Progenitor cell of endocrine pancreas (in vitro differentiated cells): ENCODE data around the gene LIN7C. TPM values are rescaled to one million over a fixed set of nuclear protein-coding genes. Genes with fewer than 3 reads are reported as not detected.

Experiments used
- DNase-seq: peaks from one replicate; pipeline ENCODE4 v3.0.0; 2021; ENCODE audit warnings: low spot score; ENCODE audit not compliant: unreplicated experiment
- H3K27ac Mint-ChIP-seq: 2 replicates; pipeline ENCODE4 v1.8.0; 2021; ENCODE audit warnings: mild to moderate bottlenecking, moderate library complexity, mixed read lengths
- H3K27me3 Mint-ChIP-seq: 2 replicates; pipeline ENCODE4 v1.8.0; 2021; ENCODE audit warnings: mixed read lengths
- H3K36me3 Mint-ChIP-seq: 2 replicates; pipeline ENCODE4 v1.8.0; 2022; ENCODE audit warnings: mixed read lengths; ENCODE audit not compliant: insufficient read depth
- H3K4me1 Mint-ChIP-seq: 2 replicates; pipeline ENCODE4 v1.8.0; 2021; ENCODE audit warnings: low read depth, mixed read lengths
- H3K4me3 Mint-ChIP-seq: 2 replicates; pipeline ENCODE4 v1.8.0; 2021; ENCODE audit warnings: low read depth, mild to moderate bottlenecking, moderate library complexity, mixed read lengths
- H3K9me3 Mint-ChIP-seq: 2 replicates; pipeline ENCODE4 v1.8.0; 2021; ENCODE audit warnings: low read depth, mixed read lengths
- CTCF ChIP-seq: fragments of 200-600 bp; sonication (generic); IDR thresholded peaks from one replicate; pipeline ENCODE4 v1.5.0; 2021; ENCODE audit warnings: antibody characterized with exemption, mild to moderate bottlenecking; ENCODE audit not compliant: unreplicated experiment
- total RNA-seq: library from RNA; stranded (reverse); gene quantifications from 2 replicates; pipeline ENCODE4 v1.2.1, GENCODE V29; 2021

The LIN7C gene
- total RNA-seq, 1 donor from 2014 or later: 38.2 TPM

GRCh38 chr11:27471589-27472397, 34.8 kb downstream of the LIN7C start:
- H3K36me3 Mint-ChIP-seq: peaks cover 3% of the 10 kb centered on the region
- peaks cover 36% of the 10 kb centered on the region for H3K4me1 Mint-ChIP-seq
- H3K4me3 Mint-ChIP-seq: peak overlapping the region; percentile 99
- no peaks in the 10 kb centered on the region for H3K9me3 Mint-ChIP-seq
- H3K27me3 Mint-ChIP-seq: no peaks in the 10 kb centered on the region
- DNase-seq: peak; percentile 41
- no peak for TF ChIP-seq CTCF
- H3K27ac Mint-ChIP-seq: peak overlapping the region; percentile 89

GRCh38 chr11:27470826-27471588, 35.6 kb downstream of the LIN7C start:
- H3K4me3 Mint-ChIP-seq: peak overlapping the region; percentile 84
- TF ChIP-seq CTCF: no peak
- no peak for DNase-seq
- no peaks in the 10 kb centered on the region for H3K27me3 Mint-ChIP-seq
- H3K36me3 Mint-ChIP-seq: peaks cover 6% of the 10 kb centered on the region
- H3K4me1 Mint-ChIP-seq: peaks cover 42% of the 10 kb centered on the region
- peak overlapping the region; percentile 89 for H3K27ac Mint-ChIP-seq
- H3K9me3 Mint-ChIP-seq: no peaks in the 10 kb centered on the region

GRCh38 chr11:27470166-27470565, 36.4 kb downstream of the LIN7C start:
- H3K27me3 Mint-ChIP-seq: no peaks in the 10 kb centered on the region
- H3K9me3 Mint-ChIP-seq: no peaks in the 10 kb centered on the region
- peaks cover 6% of the 10 kb centered on the region for H3K36me3 Mint-ChIP-seq
- TF ChIP-seq CTCF: no peak
- no peak for DNase-seq
- H3K4me1 Mint-ChIP-seq: peaks cover 50% of the 10 kb centered on the region
- peak overlapping the region; percentile 84 for H3K4me3 Mint-ChIP-seq
- peak overlapping the region; percentile 93 for H3K27ac Mint-ChIP-seq

GRCh38 chr11:27468995-27469695, 37.4 kb downstream of the LIN7C start:
- peaks cover 59% of the 10 kb centered on the region for H3K4me1 Mint-ChIP-seq
- peak overlapping the region; percentile 84 for H3K4me3 Mint-ChIP-seq
- peaks cover 6% of the 10 kb centered on the region for H3K36me3 Mint-ChIP-seq
- H3K27me3 Mint-ChIP-seq: no peaks in the 10 kb centered on the region
- no peak for TF ChIP-seq CTCF
- no peaks in the 10 kb centered on the region for H3K9me3 Mint-ChIP-seq
- no peak for DNase-seq
- peak overlapping the region; percentile 93 for H3K27ac Mint-ChIP-seq
